Measurements from ENCODE around the gene GSTM4.

GSTM4 gene

GRCh38 chr1:109625176-109625575 lies 30.7 kb upstream of the GSTM4 start:
- DNase-seq: no peak

- DNase-seq: no peak
These were observed 30.0 kb upstream of the GSTM4 start for GRCh38 chr1:109625601-109626560.

- DNase-seq: no peak
These were observed 29.1 kb upstream of the GSTM4 start for GRCh38 chr1:109626682-109627408.

GRCh38 chr1:109627692-109628399 lies 28.1 kb upstream of the GSTM4 start:
- DNase-seq: no peak

GRCh38 chr1:109628540-109629321 lies 27.2 kb upstream of the GSTM4 start:
- DNase-seq: no peak

- no peak for DNase-seq
These were observed 26.4 kb upstream of the GSTM4 start for GRCh38 chr1:109629372-109630030.

GRCh38 chr1:109630081-109630897 lies 25.6 kb upstream of the GSTM4 start:
- peak in 1 of 3 donors; percentile 49 for DNase-seq

GRCh38 chr1:109630898-109631512 lies 24.9 kb upstream of the GSTM4 start:
- no peak for DNase-seq

GRCh38 chr1:109631513-109632505 lies 24.1 kb upstream of the GSTM4 start:
- no peak for DNase-seq

- DNase-seq: no peak
These were observed 23.1 kb upstream of the GSTM4 start for GRCh38 chr1:109632671-109633346.

- DNase-seq: peak; percentile 49 to 63 (median 56)
These were observed 21.6 kb upstream of the GSTM4 start for GRCh38 chr1:109634292-109634691.

GRCh38 chr1:109634771-109635750 lies 20.8 kb upstream of the GSTM4 start:
- DNase-seq: no peak

- no peak for DNase-seq
These were observed 20.1 kb upstream of the GSTM4 start for GRCh38 chr1:109635862-109636200.

- peak; percentile 45 to 69 (median 52) for DNase-seq
These were observed 19.5 kb upstream of the GSTM4 start for GRCh38 chr1:109636201-109636952.

GRCh38 chr1:109637446-109637845 lies 18.5 kb upstream of the GSTM4 start:
- DNase-seq: no peak

- DNase-seq: no peak
These were observed 16.6 kb upstream of the GSTM4 start for GRCh38 chr1:109639063-109639840.
